Epidermal melanocyte (primary cell): ENCODE measurements around the gene ATF2.
A peak's percentile ranks its signal among the peaks of the same experiment; 100 is the strongest.

Experiments used
- DNase-seq: peaks from one replicate; pipeline ENCODE4 v3.0.0; 2011; ENCODE audit warnings: low spot score; ENCODE audit not compliant: insufficient read length

ATF2 gene, protein sequence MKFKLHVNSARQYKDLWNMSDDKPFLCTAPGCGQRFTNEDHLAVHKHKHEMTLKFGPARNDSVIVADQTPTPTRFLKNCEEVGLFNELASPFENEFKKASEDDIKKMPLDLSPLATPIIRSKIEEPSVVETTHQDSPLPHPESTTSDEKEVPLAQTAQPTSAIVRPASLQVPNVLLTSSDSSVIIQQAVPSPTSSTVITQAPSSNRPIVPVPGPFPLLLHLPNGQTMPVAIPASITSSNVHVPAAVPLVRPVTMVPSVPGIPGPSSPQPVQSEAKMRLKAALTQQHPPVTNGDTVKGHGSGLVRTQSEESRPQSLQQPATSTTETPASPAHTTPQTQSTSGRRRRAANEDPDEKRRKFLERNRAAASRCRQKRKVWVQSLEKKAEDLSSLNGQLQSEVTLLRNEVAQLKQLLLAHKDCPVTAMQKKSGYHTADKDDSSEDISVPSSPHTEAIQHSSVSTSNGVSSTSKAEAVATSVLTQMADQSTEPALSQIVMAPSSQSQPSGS

DNA sequence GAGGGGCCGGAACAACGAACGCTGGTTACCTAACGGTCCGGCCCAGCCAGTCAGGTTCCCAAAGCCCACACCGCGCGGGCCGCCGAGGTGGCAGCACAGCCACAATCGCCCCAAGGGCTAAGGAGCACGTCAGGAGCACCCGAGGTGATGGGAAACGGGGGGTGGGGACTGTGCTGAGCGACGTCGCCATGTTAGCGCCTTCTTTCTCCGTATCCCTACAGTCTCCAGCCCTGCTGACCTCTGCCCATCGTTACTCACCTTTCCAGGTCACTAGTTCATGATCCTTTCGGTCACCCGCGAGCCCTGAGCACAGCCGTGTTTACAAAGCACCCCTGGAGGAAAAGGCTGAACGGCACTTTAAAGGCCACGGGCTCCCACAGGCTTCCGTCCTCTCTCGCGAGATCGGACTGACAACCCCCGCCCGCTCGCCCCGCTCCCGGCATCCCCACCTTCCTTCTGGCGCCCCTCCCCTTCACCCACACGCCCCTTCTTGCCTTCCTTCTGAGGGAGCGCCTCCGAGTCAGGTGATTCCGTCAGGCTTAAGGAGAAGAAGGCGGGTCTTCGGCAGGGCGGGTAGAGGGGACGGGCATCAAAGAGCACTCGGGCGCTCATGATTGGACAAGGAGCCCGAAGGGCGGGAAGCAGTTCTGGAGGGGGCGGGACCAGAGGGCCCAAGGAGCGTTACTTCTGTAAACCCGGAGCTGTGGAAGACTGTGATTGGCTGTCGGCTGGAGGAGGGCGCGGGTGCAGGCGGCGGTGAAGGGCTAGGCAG, at the start of gene ATF2:
TSS of gene ATF2 (minus strand) at position 412 of the 772 bp plus-strand sequence. CDS start 31,760 bp downstream, outside the sequence.
- peak; percentile 68 for DNase-seq

DNA sequence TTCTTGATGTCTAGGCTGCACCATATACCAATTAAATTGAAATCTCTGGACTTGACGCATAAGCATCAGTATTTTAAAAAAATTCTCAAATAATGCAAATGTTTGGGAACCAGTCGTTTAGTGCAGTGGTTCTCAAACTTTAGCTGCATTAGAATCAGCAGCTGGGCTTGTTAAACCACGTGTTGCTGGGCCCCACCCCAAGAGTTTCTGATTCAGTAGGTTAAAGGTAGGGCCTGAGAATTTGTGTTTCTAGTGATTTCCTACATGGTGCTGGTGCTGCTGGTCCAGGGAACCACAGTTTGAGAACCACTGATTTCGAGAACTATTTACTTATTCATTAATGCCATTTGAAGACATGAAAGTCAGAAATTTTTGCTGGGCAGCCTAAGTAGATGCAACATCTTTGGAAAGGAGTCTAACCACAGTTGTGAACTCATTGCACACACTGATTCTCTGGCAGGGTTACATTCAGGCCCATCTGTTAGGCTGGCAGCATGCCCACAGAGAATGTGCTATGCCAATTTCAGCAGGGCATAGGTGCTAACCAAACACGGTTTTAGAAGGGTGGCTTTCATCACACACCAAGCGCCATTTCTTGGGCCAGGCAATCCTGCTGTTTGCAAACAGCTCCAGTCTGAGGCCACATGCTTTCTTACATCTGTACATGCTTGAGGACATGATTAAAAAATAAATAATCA, 39.9 kb upstream of the ATF2 start:
- DNase-seq, result no peak

DNA sequence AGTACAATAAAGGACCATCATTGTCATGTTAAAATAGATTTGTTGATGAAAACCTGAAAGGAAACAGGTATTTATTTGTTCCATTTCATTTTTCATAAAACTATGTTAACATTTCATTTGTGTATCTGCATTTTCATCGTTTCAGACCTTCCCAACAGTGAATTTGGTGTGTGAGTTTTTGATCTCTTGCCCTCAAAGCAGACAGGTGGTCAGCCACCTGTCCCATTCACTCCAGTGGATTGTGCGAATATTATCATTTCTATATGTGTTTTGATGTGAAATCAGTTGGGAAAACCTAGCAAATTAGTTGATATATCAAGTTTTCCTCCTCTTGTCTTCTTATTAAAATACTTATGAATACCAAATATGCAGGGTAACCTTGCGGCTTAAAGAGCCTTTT, 38.9 kb upstream of the ATF2 start:
- DNase-seq, result no peak

DNA sequence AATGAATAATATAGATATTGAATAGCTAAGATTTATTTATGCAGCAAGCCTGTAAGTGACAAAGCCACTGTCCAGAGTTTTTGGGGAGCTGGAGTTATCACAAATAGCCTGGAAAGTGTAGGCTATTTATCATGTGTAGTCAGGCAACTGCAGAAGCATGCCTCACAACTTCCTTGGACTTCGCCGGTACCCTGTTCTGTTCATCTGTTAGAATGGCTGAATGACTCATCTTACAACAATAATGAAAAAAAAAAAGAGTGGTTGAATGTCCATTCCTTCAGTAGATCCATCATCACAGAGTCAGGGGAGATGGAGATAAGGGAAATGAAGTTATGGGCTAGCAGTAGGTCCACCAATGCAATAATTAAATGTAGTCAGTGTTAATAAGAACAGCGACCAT, 37.5 kb upstream of the ATF2 start:
- no peak for DNase-seq

DNA sequence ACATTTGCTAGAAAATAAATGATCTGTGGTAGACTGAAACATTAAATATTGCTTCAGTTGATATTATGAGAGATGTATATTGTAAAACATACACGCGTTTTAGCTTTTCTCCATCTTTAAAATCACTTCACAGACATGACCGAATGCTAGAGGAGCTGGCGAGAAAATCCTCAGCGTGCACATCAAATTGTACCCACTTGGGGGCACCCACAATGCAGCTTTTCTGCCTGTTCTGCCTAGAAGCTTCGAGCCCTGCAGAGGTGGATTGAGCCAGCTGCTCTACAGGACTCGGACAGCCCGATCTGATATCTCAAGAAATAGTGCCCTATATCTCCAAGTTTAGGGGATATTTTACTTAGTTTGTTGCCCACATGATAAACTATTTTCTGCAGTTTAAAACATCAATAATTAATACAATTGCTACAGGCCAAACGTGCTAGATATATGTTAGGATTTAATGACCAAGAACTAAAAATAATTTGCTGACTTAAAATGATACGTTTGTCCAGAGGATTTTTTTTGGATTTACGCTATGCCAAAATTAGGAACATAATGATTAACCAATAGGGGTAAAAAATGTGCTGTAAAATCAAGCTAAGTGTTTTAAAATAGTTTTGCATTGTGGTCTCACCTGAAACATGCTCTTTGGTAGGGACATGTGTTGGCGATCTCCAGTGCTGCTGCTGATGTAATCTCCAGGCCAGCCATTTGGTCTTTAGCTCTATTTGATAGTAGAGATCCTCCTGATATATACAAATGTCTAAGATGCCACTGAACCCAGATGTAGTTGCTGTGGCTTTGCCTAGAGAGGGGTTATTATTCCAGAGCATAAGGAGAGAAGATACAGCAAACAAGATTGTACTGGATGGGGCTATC, 35.9 kb upstream of the ATF2 start:
- peak; percentile 38 for DNase-seq

DNA sequence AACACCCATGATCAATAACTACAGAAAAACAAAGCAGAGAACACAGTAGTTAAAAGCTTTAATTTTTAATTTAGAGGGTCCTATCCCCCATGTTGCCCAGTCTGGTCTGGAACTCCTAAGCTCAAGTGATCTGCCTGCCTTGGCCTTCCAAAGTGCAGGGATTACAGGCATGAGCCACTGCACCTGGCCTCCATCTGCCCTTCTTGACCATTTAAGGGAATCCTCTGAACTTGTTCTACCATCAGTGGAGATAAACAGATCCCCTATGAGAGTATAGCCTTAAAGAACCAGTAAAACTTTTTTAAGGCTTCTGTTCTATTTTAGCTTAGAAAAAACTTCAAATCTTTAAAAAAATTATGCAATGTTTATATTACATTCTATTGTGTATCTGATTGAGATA, 27.0 kb upstream of the ATF2 start:
- DNase-seq, result no peak

DNA sequence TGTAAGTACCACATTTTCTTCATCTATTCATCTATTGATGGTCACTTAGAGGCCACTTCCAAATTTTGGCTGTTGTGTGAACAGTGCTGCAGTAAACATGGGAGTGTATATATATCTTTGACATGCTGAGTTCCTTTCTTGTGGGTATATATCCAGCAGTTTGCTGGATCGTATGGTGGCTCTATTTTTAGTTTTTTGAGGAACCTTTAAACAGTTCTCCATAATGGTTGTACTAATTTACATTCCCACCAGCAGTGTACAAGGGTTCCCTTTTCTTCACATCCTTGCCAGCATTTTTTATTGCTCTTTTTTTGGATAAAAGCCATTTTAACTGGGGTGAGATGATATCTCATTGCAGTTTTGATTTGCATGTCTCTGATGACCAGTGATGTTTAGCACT, 20.8 kb upstream of the ATF2 start:
- DNase-seq, result no peak

DNA sequence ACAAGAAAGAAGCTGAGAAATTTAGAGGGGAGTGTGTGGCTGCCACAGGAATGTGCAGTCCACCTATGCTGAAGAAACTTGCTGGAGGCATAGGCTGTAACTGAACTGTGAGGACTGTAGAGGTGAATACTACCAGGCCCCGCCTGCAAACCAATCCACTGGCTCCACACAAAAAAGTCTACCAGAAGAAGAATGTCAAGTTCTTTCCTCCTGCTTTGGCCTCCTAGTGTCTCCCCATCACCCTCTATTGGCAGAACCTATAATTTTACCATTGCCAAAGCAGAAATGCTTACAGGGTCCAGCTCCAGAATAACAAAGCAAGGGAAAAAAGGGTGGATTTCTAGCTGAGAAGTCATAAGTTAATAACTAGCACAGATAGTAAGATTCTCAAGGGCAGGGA, 19.4 kb upstream of the ATF2 start:
- DNase-seq, result no peak

DNA sequence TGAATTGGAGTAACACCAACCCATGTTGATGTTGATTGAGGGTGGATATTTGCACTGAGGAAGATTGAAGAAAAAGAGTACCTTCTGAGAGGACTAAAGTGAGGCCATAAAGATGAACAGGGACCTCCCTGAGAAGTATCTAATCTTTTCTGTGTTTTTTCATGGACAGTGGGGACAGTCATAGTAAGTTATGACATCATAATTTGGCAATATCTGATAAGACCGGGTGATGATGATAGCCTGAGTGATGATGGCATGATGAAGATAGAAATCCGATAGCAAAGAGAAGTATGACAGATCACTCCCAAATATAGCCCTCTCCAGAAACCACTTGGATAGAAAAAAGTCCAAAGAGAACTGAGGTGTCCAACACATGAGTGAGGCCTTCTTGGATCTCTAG, 15.7 kb upstream of the ATF2 start:
- DNase-seq, result no peak

DNA sequence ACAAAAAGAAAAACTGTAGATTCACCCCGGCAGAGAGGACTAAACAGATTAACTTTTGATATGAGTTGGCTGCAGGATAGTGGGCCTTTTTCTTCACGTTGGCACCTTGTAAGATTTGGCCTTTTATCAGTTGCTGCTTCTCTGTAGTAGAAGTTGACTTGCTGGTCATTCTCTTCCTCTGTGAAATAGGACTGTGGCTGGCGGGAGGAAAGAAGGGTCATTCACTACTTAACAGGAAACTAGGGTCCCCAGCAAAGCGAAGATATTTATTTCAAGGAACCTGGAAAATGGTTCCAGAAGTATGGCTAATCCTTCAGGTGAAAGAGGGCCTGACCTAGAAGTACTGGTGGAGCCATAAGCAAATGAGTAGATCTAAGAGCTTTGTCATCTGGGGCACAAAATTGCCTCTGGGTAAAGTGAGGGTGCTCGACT, 13.9 kb upstream of the ATF2 start:
- no peak for DNase-seq

DNA sequence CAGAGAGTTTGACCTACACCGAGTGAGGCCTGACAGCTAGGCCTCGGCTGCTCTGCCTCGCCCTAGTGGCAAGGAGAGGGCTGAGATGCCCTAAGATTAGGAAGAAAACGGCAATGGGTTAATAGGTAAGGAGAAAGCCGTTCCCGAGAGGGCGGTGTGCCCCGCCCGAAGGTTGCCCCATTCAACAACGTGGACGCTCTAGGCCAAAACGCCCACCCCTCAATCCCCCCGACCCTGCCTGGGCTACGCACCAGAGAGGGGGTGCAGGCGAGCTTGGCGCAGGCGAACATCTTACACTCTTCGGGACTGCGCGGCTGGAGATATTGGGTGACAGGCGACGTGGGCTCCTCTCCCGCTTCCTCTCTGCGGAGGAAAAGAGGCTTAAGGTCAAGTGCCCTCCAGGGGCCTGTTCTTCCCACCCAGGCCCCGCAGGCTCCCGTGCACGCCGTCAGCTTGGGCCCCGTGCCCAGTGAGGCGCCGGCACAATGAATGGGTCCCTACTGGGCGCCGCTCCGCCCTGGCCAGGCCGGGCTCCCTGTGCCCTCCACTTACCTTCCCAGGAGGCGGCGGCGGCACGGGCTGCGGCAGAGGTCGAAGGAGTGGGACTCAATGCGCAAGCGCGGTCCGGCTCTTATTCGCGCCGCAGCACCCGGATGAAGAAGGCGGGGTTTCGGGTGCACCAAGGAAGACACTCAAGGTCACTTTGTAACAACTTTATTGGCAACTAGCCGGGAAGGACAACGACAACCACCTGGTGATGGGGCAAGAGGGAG, 13.3 kb upstream of the ATF2 start, which contains the start of gene ATP5MC3:
TSS of gene ATP5MC3 (minus strand) at position 607 of the 773 bp plus-strand sequence. CDS start at position 290, 317 bp downstream.
- peak; percentile 97 for DNase-seq

DNA sequence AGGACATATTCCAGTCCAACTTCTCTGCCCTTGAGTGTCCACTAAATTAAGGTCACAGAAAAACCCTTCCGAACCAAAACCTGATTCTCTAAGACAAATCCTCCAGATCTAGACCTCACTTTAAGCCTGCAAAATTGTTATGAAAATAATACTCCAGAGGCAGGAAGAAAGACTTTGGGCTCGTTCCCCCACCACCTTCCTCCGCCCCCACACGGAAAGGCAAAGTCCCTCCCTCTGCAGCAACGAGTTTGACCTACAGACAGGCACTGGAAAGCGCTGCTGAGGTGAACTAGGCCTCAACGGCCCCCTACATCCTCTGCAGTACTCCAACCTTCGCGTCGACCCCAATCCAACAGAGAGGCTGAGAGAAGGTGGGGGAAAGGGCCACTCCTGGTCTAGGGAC, 12.7 kb upstream of the ATF2 start:
- DNase-seq, result no peak

DNA sequence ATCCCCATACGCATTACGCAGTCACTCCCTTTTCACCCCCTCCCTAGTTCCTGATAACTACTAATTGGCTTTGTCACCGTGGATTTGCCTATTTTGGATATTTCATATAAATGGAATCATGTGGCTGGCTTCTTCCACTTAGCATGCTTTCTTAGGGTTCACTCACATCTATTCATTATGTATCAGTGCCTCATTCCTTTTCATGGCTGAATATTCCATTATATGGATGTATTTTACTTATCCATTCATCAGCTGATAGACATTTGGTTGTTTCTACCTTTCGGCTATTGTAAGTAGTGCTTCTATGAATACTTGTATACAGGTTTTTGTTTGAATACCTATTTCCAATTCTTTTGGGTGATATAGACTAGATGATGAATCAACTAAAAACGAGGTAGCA, 8.6 kb upstream of the ATF2 start:
- no peak for DNase-seq

DNA sequence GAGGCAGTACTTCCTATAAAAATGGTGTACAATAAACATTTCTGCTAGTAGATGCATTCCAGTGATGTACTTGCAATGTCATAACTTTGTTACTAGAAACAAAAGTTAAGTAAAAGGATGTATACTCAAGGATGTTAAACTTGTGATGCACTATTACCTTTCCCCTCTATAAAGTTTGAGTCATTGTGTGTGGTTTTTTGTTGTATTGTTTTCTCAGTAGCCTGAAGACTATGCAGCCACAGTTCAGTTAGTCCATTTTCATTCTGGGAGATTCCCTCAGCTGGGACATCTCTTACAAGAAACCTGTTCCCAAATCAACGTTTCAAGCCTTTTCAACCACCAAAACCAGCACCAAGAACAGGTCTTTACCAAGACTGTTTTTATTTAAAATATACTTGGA, 7.9 kb upstream of the ATF2 start:
- no peak for DNase-seq

DNA sequence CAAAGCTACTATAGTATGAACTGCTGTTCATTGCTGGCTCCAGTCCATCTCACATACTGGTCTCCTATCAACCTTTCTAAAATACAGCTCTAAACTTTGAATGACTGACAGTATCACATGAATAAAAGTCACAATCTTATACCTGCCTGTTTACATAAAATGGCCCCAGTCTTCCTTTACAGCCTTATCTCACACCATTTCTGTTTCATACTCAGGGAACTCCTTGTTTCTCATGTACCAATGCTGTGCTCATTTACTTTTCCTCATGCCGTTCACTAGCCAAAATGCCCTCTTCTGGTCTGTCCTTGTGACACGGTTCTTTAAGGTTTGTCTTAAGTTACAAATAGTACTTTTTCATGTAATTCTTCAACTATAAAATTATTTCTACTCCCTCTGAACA, 7.3 kb upstream of the ATF2 start:
- DNase-seq, result no peak

DNA sequence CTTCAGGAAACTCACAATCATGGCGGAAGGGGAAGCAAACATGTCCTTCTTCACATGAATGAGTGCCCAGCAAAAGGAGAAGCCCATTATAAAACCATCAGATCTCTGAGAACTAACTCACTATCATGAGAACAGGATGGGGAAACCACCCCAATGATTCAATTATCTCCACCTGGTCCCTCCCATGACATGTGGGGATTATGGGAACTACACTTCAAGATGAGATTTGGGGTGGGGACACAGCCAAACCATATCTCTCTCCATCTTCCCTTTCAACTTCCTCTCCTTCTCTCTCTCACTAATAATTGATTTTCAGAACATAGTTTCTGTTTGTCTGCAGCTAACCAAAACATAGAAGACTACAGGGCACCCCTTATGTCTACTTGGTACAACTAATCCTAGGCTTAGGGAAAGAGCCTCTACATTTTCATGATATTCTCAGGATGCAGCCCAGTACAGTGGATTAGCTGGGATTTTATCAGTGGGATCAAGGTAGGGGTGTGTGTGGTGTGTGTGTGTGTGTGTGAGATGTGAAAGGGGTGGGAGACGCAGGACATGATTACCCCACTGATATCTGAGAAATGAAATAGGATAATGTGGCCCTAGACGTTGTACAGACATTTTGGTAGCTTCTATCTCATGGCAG, 2.8 kb upstream of the ATF2 start:
- no peak for DNase-seq

DNA sequence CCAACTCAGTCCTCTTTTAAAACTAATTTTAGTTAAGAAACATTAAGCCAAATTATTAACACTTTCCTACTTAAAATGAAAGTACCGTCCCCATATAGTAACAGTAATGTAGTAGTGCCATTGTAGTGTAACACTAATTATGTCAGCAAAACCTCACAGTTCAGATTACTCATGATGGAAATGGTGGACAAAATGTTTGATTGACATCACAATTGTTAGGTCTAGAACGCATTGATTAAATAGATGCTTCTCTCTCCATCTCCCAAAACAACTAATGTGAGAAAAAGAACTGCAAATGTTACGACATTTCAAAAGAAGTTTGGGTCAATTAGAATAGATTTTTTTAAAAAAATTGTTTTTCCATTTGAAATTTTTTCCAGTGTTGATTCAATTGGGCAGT, 1.2 kb upstream of the ATF2 start:
- DNase-seq, result no peak

DNA sequence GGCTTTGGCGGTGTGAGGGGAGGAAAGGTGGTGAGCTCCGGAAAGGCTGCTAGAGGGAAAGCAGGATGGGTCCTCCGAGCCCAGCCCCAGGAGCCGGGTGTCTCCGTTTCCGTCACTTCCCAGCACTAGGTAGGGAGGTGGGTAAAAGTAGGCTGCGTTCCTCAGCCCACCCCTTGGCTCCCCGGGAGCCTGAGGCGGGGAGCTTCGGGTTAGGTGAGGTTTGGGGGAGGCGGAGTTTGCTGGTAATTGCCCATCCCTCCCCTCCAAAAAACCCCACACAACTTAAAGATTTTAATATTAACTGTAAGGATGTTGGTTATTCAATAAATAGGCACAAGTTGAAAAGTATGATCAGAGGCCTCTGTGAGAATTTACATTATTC, 552 bp upstream of the ATF2 start:
- no peak for DNase-seq

DNA sequence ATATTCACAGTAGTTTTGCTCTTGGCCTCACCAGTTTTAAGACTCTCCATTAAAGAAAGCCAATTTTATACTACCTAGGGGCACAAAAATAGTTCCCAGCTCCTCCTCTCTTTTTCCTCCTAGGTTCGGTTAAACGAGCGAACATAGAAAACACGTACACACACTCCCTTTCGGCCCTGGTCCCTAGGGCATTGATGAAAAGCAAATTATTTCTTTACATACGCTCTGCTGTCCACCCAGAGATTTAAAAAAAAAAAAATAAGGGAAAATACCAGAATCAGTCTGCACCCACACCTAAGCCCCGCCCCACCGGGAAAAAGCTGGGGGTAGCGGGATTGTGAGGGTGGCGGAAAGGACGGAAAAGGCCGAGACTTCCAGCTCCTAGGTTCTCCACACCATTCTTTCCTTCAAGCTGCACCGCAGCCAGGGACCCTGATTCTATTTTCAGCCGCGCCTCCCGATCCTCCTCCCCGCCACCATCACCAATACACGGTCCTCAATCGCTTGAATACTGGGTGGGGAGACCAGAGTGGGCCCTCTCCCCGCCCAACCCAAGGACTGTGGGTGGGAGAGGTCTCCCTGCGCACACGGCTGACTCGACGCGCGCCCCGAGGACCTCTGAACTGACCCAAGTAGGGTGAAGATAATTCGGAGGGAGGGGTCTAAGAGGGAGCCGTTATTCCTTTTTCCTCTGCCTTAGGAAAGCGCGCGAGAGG, 769 bp downstream of the ATF2 start:
- DNase-seq, result no peak
